Measurements from ENCODE around the gene C1QTNF2.

C1QTNF2 gene

DNA sequence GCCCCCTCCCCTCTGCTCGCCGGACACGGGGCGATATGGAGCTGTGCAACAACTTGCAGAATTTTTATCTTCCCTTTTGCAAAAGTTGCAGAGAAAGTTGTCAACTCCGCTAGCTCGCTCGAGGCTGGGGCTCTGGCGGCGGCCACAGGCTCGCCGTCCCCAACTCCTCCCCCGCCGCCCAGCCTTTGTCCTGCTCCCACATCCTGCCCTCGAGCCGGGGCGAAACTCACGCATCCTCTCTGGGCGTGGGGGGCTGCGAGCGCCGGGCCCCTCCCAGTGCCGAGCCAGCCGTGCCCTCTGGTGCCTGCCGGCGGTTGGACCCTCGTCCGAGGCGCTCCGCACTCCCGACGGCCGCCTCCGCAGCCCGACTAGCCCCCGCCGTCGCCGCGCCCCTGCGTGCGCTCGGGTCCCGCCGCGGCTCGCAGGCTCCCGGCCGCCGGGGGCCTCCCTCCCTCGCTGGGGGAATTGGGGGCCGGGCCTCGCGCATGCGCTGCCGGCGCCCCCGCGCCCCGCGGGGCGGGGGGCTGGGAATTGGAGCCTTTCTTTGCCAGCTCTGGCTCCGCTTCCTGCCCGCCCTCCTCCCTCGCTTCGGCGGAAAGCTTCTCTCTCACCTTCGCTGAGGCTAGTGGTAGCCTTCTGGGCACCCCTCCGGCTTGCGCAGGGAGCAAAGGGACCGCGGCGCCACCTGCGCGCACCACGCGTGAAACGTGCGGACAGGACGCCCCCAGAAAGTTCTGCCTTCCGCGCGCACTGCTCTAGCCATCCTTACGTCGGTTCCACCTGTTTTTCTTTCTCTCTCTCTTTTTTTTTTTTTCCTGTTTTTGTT, 58.1 kb downstream of the C1QTNF2 start, which contains the start of gene CCNJL:
Gene CCNJL, minus strand, starts transcription at position 431 of the 826 bp plus-strand sequence. CDS start 641 bp downstream, outside the sequence.
- peak within 1 kb of the TSS; percentile 79 for H3K4me3 ChIP-seq (ENCODE audit: low read depth, low read length)
- TF ChIP-seq, protein P1, sequence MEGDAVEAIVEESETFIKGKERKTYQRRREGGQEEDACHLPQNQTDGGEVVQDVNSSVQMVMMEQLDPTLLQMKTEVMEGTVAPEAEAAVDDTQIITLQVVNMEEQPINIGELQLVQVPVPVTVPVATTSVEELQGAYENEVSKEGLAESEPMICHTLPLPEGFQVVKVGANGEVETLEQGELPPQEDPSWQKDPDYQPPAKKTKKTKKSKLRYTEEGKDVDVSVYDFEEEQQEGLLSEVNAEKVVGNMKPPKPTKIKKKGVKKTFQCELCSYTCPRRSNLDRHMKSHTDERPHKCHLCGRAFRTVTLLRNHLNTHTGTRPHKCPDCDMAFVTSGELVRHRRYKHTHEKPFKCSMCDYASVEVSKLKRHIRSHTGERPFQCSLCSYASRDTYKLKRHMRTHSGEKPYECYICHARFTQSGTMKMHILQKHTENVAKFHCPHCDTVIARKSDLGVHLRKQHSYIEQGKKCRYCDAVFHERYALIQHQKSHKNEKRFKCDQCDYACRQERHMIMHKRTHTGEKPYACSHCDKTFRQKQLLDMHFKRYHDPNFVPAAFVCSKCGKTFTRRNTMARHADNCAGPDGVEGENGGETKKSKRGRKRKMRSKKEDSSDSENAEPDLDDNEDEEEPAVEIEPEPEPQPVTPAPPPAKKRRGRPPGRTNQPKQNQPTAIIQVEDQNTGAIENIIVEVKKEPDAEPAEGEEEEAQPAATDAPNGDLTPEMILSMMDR (IDR thresholded peaks at IDR 0.05; ENCODE audit: low read depth, low read length) = no peak

DNA sequence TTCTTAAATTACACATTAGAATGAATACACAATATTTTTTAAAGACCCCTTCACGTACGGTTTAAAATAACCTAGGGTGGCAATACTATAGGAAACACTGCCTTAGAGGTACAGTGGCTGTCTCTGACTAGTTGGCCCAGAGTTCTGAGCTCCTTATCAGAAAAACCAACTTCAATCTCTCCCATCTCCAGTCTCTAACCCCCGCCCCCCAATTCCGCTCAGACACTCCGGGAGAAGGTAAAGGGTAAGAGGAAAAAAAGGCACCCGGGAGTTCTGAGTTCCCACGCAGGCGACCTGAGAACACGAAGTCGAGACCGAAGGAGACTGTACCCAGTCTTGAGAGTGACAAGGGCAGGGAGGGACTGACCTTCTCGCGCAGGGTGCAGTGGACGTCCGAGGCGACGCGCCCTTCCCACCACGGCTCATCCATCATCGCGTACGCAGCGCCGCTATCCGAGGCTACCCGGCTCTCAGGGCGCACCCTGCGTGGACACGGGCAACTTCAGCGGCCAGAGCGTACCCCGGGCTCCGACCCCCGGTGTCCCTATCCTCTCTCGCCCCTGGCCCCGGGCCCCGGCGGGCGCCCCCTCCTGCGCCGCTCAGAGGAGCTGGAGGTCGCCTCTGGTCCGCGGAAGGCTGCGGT, 58.8 kb downstream of the C1QTNF2 start:
- TF ChIP-seq, protein P1 (IDR thresholded peaks at IDR 0.05; ENCODE audit: low read depth, low read length) = no peak
- H3K4me3 ChIP-seq (ENCODE audit: low read depth, low read length) = peak overlapping the region; percentile 79

DNA sequence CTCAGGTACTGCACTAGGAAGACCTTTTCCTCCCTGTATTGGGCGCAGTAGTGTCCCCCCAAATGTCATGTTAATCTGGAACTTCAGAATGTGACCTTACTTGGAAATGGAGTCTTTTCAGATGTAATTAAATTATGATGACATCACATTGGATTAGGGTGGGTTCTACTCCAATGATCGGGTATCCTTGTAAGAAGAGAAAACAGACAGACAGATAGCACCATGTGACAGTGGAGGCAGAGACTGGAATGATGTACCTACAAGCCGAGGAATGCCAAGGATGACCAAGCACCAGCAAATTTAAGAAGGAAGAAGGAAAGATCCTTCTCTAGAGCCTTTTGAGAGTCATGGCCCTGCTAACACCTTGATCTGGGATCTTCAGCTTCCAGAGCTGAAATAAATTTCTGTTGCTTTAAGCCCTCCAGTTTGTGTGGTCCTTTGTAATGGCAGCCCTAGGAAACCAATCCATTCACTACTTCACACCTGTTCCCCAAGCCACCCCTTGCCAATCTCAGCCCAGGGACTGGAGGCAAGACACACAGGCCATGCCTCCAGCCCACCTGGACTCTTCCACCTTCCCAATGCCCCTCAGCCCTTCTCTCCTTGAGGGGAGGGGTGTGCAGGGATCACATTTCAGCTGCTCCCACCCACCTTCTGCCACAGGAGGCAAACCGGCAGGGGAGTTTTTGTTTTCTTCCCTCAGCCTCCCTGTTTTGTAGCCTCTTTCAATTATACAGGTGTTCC, 59.7 kb downstream of the C1QTNF2 start:
- TF ChIP-seq, protein P1 (IDR thresholded peaks at IDR 0.05; ENCODE audit: low read depth, low read length) = no peak
- H3K4me3 ChIP-seq (ENCODE audit: low read depth, low read length) = no peak overlapping the region

DNA sequence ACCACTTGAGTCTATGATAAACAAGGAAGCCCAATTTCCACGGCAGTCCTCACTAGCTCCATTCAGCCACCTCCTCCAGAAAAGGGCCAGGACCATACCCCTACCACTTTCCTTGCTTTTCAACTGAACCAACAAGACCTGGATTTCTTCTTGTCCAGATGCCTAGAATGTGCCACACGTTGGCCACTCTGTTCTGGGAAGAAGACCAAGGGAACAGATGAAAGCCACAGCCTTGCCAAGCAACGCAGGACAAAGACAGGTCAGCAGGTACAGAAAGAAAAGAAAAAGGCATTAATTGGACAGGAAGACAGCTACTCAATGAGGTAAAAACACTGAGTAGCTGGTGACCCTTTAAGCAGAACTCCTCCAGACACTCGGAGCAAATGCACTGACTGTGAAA, 60.3 kb downstream of the C1QTNF2 start:
- H3K4me3 ChIP-seq (ENCODE audit: low read depth, low read length) = no peak overlapping the region
- TF ChIP-seq, protein P1 (IDR thresholded peaks at IDR 0.05; ENCODE audit: low read depth, low read length) = no peak

DNA sequence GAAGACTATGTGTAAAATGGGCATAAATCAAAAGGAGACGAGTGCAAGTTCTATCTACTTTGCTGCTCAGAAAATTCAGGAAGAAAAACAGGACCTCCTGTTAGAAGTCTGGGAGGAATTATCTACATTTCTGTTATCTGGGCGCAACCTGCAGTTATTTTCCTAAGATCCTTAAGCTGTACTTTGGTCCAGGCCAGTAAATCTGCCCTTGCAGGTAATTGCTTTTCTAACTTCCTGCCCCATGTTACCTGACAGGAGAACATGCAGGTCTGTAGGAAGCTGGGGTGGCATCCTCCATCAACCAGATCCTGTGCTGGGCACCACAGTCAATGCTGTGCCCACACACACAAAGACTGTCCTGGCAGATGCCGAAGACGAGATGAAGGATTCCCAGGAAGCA, 63.7 kb downstream of the C1QTNF2 start:
- TF ChIP-seq, protein P1 (IDR thresholded peaks at IDR 0.05; ENCODE audit: low read depth, low read length) = no peak
- no peak overlapping the region for H3K4me3 ChIP-seq (ENCODE audit: low read depth, low read length)

DNA sequence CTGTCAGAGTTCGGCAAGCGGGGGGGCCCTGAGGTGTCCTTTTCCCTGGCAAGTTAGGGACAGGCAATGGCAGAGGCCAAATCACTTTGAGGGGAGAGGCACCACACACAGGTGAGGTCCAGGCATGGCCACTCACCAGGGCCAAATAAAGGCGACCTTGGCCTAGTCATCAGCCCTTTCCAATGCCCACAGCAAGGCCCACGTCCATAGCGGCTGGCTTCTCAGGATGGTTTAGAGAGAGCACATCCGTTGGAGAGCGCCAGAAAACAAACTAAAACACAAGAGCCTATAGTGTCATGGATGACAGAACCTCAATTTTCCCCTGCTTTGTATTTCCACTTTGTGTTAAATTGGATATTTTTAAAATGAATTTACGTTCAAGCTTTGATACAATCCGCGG, 65.1 kb downstream of the C1QTNF2 start:
- TF ChIP-seq, protein P1 (IDR thresholded peaks at IDR 0.05; ENCODE audit: low read depth, low read length) = no peak
- no peak overlapping the region for H3K4me3 ChIP-seq (ENCODE audit: low read depth, low read length)

Measured in WI38 (cell line).